GM19372 (cell line): ENCODE results near the gene MXD3.

Experiments used
- ATAC-seq: cut with Tn5 transposase; IDR thresholded peaks from one replicate; pipeline ENCODE4 v1.9.1; 2021; ENCODE audit warnings: mild to moderate bottlenecking, low read depth, moderate library complexity; ENCODE audit not compliant: unreplicated experiment

MXD3 gene

DNA sequence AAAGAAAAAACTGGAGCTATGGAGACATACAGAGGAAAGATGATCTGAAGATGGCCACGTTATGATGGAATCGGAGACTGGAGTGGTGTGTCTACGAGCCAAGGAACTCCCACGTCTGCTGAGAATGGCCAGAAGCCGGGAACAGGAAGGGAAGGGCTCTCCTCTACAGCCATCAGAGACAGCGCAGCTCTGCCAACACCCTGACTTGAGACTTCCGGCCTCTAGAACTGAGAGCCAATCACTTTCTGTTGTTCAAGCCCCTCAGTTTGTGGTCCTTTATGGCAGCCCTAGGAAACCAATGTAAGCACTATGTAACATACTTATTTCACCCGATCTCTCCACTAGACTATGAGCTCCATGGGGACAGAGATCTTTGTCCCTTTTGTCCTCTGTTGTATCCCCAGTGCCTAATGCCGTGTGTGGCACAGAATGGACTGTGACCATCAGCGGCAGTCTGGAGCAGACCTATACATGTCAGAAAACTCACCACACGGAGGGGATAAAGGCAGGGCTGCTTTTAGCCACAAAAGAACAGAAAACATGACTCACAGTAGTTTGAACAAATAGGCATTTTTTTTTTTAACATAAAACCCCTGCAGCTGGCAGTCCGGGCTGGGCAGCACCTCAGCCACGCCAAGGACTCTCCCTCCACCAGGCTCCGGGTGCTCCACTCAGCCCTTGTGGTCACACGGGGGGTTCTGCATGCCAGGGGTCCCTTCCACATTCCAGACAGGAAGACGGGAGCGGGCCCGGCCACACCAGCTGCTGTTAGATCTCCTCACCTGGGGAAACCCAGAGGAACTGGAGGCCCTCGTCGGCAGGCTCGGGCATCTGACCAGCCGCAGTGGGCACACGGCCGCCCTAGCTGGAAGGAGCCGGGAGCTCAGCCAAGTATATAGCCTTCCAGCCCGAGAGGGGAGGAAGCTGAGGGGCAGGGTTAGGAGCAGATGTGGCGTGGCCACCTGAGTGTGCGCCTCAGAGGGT lies 16.1 kb upstream of the MXD3 start:
- no peak for ATAC-seq

DNA sequence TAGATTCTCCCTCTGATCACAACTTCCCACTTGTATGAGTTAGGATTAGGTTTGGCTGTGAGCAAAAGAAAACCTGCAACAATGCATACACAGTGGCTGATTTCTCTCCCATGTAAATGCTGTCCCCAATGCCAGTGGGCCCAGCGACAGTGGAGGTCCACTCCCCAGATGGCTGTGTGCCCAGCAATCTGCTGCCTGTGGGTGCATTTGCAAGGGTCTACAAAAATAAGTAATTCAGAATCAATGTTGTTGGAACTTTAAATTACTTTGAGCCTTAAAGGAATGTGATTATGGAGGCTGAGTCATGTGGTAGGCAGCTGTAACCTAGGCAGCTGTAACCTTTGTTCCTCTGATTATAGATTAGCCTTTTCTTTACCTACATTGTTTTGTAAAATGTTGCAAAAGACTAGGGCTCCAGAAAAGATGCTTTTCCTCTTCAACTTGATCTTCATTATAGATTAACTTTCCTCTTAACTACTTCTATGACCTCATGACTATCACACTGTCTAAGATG lies 14.2 kb upstream of the MXD3 start:
- ATAC-seq = no peak

- ATAC-seq = no peak
These were observed 9.2 kb upstream of the MXD3 start for GRCh38 chr5:177320879-177321278.

GRCh38 chr5:177319913-177320588 lies 8.4 kb upstream of the MXD3 start:
- no peak for ATAC-seq

- ATAC-seq = no peak
These were observed 6.3 kb upstream of the MXD3 start for GRCh38 chr5:177317959-177318377.

GRCh38 chr5:177316005-177316404 lies 4.3 kb upstream of the MXD3 start:
- ATAC-seq = no peak

- ATAC-seq = no peak
These were observed 3.7 kb upstream of the MXD3 start for GRCh38 chr5:177315411-177315810.

DNA sequence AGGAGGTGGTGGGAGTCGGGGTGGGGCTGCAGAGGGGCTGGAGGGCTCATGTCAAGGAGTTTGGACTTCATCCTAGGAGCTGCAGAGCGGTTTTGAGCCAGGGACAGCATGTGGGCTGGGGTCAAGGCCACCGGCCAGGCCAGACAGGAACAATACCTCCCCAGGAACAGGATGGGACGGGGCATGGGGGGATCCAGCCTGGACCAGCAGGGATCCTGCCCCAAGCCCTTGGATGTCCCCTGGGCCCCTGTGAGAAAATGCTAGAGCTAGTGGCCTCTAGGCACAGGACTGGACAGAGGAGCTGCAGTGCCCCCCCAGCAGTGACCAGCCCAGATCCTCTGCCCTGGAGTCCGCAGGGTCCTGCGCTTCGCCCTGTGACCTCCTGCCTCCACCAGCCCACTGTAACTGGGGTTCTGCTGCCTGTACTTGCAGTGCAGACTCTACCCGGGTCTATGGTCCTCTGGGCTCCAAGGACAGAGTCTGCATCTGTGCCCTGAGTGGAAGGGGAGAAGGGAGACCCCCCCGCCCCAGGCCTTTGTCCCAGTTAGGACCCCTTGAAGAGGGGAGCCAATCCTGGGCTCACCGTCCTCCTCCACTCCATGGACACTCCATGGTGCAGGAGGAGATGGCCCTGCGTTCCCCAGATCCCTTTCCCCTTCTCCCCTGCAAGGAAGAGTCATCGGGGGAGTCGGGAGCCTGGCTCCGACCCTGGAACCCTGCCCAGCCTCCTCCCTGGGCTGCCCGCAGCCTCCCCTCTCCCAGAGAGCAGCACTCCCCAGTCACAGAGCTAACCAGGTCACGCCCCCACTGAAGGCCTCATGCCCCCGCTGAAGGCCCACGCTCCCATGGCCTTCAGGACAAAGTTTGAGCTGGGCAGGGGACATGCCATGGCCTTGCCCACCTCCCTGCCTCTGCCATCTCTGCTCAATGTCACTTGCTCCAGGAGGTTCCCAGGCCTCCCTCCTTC lies 3.0 kb upstream of the MXD3 start:
- no peak for ATAC-seq

- ATAC-seq = no peak
These were observed 2.0 kb upstream of the MXD3 start for GRCh38 chr5:177313561-177314259.

GRCh38 chr5:177312649-177313181 lies 1.0 kb upstream of the MXD3 start:
- ATAC-seq = peak; percentile 12

GRCh38 chr5:177311392-177311722 lies 341 bp downstream of the MXD3 start:
- no peak for ATAC-seq

GRCh38 chr5:177310757-177311391 lies 824 bp downstream of the MXD3 start:
- no peak for ATAC-seq

DNA sequence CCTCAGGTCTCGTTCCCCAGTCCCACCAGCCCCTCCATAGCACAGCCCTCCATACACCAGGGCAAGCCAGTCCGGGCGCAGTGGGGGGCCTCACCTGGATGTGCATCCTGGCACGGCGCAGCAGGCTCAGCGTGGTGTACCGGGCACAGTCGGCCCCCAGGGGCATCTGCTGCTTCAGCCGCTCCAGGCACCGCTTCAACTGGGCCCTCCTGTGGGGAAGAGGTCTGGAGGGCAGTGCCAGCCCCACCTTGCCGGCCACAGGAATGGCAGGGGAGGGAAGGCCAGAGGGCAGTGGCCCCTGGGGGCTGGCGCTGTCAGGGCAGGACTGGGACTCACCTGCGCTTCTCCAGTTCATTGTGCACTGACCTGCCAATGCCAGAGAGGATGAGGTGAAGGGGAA lies 1.4 kb downstream of the MXD3 start:
- ATAC-seq = no peak

DNA sequence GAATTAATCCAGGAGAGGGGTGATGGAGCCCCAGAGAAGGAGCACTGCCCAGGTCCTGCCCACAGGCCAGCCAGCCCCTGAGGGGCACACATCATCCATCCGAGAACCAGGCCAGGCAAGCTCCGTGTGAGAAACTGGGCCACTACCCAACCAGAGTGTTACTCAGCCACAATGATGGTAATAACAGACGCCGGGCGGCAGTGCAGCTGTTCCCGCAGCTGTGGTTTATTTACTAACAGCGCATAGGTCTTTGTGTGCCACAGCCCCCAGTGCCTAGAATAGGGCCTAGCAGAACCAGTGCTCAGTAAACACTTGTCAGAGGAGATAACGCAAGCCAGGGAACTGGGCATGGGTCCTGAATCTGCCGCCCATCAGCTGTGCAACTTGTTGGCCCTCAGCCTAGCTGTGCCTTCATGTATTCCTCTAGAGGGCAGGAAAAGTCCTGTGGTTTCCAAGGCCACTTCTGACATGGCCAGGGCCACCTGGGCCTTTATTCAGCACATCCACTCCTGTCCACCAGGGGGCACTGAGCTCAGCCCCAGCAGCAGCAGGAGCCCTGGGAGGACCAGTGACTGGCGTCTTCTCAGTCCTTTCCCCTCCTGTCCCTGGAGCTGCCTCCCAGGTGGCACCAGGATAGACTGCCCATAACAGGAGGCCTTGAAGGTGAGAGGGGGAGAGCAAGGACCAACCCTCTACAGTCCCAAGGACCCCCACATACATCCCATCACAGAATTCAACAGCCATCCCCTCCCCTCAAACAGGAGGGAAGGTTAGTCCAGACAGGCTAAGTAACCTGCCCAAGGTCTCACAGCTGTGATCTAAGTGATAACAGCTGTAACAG lies 2.1 kb downstream of the MXD3 start:
- no peak for ATAC-seq

DNA sequence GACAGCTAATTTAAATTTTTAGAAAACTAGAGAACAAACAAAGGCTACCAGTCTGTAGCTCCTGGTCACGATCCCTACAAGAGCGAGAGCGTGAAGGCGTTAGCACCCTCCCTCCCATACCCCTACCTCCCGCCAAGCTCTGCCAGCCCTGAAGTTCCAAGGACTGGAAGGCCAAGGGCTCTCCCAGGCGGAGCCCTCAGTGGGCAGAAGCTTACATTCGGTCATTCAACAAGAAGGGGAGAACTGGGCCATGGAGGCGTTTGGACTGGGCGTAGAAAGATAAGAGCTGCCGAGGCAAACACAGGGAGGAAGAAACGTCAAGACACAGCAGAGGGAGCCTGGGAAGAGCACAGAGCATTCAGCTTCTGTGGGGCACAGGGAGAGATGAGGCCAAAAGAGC lies 3.0 kb downstream of the MXD3 start:
- no peak for ATAC-seq

DNA sequence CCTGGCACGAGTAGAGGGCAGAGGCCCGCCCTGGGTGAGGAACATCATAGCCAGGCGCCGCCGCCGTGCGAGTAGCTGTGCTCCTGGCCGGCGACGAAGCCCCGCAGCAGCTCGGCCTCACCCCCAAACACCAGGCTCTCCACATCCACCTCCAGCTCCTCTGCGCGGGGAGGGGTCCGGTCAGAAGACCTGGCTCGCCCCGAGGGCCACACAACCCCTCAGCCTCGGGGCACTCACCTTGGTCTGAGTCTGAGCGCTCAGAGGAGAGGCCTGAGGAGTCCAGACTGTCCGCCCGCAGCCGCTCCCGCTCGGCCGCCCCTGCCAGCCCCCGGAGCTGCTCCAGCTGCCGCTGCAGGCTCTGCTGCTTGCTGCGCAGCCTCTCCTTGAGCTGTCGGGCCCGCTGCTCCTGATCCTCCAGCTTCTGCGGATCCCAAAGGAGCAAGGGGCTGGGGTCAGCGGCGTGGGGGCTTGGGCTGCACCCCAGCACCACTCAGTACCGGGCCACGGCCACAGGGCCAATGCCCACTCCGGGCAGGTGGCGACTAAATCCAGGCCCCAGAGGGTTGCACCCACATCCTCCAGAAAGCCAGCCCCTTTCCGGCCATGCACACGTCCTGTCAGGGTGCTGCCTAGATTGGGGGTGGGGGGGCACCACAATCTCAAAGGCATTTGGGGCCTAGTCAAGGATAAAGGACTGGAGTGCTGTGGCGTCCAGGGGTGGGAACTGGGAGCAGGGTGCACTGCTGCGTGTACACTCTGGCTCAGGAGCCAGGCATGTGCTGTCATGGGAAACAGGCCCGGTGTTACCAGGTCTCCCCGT lies 3.9 kb downstream of the MXD3 start:
- ATAC-seq = no peak
